Vagina (tissue), 2 donors: ENCODE measurements around the gene DCDC2. TPM values are rescaled to one million over a fixed set of nuclear protein-coding genes. Genes with fewer than 3 reads are reported as not detected.
"Not testable (repeated sequence)": the region's sequence is repeated elsewhere in the genome, so short reads cannot be mapped to it uniquely, and the experiment has no call there.

Experiments used
- DNase-seq, 2 donors: peaks; one replicate each; pipeline ENCODE4 v3.0.0-alpha.2; 2017; ENCODE audit errors: extremely low spot score in 2 of 2
- H3K27ac ChIP-seq: fragments of 200-600 bp; sonication (generic); one replicate; pipeline ENCODE4 v1.5.1; 2019
- H3K27me3 ChIP-seq: fragments of 200-600 bp; sonication (generic); one replicate; pipeline ENCODE4 v1.5.1; 2019
- H3K36me3 ChIP-seq, 2 donors: fragments of 200-600 bp; sonication (generic); one replicate each; pipeline ENCODE4 v1.5.1; 2017 to 2019
- H3K4me1 ChIP-seq: fragments of 200-600 bp; sonication (generic); one replicate; pipeline ENCODE4 v1.5.1; 2019
- H3K4me3 ChIP-seq, 2 donors: fragments of 200-600 bp; sonication (generic); 1 replicate in 1 of 2; 2 replicates in 1 of 2; pipeline ENCODE4 v1.5.1; 2016 to 2019
- H3K9me3 ChIP-seq: fragments of 200-600 bp; sonication (generic); one replicate; pipeline ENCODE4 v1.5.1; 2019
- POLR2A ChIP-seq, 2 donors: fragments of 450-650 bp; IDR thresholded peaks; one replicate each; pipeline ENCODE4 v1.6.1; 2017; ENCODE audit warnings: antibody characterized with exemption in 2 of 2, mild to moderate bottlenecking in 2 of 2, moderate library complexity in 2 of 2
- POLR2AphosphoS5 ChIP-seq, 2 donors: sonication (generic); formaldehyde crosslinking; IDR thresholded peaks; one replicate each; pipeline ENCODE4 v1.9.0; 2017; ENCODE audit warnings: antibody characterized with exemption in 2 of 2, mild to moderate bottlenecking in 2 of 2, low read depth in 1 of 2; ENCODE audit not compliant: insufficient read depth in 1 of 2
- intact Hi-C: fragments of 100-400 bp; cut with DNase I; formaldehyde crosslinking; loops from one replicate; pipeline ENCODE4 v1.15.1; 2023
- total RNA-seq: library from RNA; depleted of rRNA; stranded (reverse); fragments of >200 nt; gene quantifications from one replicate; pipeline ENCODE4 v1.2.3, GENCODE V29; 2016
- TF ChIP-seq, protein P1 (sequence below), 3 experiments: fragments of 450-650 bp in 2 of 3; fragments of 200-600 bp in 1 of 3; sonication (generic) in 1 of 3; IDR thresholded peaks; one replicate each; pipeline ENCODE4 v1.5.1; 2017 to 2019; ENCODE audit warnings: antibody characterized with exemption in 3 of 3, mild to moderate bottlenecking in 2 of 3, moderate library complexity in 2 of 3

The DCDC2 gene
- total RNA-seq, 1 donor from 2014 or later = not detected

DNA sequence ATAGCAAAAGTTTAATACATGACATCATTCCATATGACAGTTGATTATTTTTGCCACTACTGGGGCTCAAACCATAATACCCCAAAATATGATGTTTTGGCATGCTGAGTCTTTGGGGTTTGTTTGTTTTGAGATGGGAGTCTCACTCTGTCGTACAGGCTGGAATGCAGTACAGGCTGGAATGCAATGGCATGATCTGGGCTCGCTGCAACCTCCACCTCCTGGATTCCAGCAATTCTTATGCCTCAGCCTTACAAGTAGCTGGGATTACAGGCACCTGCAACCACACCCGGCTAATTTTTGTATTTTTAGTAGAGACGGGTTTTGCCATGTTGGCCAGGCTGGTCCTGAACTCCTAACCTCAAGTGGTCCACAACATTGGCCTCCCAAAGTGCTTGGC is 43.6 kb upstream of the DCDC2 start:
- intact Hi-C loops = no loop called here

GRCh38 chr6:24400045-24401039 is 42.5 kb upstream of the DCDC2 start:
- H3K27ac ChIP-seq, DNase-seq, intact Hi-C loops, H3K9me3 ChIP-seq, H3K36me3 ChIP-seq, H3K4me3 ChIP-seq, H3K27me3 ChIP-seq: not testable (repeated sequence)
- peaks cover 14% of the 10 kb centered on the region for H3K4me1 ChIP-seq

More for the DNA sequence above, 43.6 kb upstream of the DCDC2 start:
- no peak for DNase-seq
- no peaks in the 10 kb centered on the region for H3K9me3 ChIP-seq
- TF ChIP-seq POLR2A (IDR thresholded peaks at IDR 0.05) (no peak), POLR2AphosphoS5 (IDR thresholded peaks at IDR 0.05; ENCODE audit: insufficient read depth in 1 of 2, low read depth in 1 of 2) (no peak)
- TF ChIP-seq, protein P1, sequence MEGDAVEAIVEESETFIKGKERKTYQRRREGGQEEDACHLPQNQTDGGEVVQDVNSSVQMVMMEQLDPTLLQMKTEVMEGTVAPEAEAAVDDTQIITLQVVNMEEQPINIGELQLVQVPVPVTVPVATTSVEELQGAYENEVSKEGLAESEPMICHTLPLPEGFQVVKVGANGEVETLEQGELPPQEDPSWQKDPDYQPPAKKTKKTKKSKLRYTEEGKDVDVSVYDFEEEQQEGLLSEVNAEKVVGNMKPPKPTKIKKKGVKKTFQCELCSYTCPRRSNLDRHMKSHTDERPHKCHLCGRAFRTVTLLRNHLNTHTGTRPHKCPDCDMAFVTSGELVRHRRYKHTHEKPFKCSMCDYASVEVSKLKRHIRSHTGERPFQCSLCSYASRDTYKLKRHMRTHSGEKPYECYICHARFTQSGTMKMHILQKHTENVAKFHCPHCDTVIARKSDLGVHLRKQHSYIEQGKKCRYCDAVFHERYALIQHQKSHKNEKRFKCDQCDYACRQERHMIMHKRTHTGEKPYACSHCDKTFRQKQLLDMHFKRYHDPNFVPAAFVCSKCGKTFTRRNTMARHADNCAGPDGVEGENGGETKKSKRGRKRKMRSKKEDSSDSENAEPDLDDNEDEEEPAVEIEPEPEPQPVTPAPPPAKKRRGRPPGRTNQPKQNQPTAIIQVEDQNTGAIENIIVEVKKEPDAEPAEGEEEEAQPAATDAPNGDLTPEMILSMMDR (IDR thresholded peaks at IDR 0.05) = no peak
- H3K27ac ChIP-seq = no peak overlapping the region
- H3K4me3 ChIP-seq = no peak overlapping the region
- no peaks in the 10 kb centered on the region for H3K27me3 ChIP-seq
- H3K4me1 ChIP-seq = peaks cover 14% of the 10 kb centered on the region
- peaks cover 0 to 16% of the 10 kb centered on the region in 2 donors for H3K36me3 ChIP-seq

DNA sequence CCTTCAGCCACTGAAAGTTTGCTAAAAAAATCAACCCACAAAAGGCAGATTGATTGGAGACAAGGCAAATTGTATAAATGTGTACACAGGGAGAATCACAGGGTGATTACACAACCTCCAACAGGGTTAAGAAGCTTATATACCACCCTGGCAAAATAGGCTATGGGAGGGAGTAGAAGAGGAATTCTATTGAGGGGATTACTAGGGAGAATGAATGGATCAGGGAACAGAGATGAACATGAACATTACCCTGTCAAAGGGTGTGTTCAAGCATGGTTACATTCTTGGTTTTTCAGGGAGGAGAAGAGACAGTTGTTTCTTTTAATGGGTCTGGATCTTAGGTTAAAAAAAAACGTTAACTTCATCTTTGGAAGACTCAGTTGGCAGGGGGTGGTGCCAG is 39.8 kb upstream of the DCDC2 start:
- DNase-seq = no peak
- Histone ChIP-seq H3K4me3 (no peak overlapping the region), H3K4me1 (no peaks in the 10 kb centered on the region), H3K36me3 (no peaks in the 10 kb centered on the region), H3K27ac (no peak overlapping the region), H3K27me3 (no peaks in the 10 kb centered on the region), H3K9me3 (no peaks in the 10 kb centered on the region)
- no peak for TF ChIP-seq POLR2AphosphoS5 (IDR thresholded peaks at IDR 0.05; ENCODE audit: insufficient read depth in 1 of 2, low read depth in 1 of 2)
- TF ChIP-seq, protein P1 (IDR thresholded peaks at IDR 0.05) = no peak
- TF ChIP-seq POLR2A (IDR thresholded peaks at IDR 0.05) = no peak
- intact Hi-C loops = no loop called here

- intact Hi-C loops = no loop called here
- no peak for DNase-seq
- no peak overlapping the region for H3K27ac ChIP-seq
- H3K4me1 ChIP-seq = no peaks in the 10 kb centered on the region
- H3K9me3 ChIP-seq = no peaks in the 10 kb centered on the region
- H3K36me3 ChIP-seq = no peaks in the 10 kb centered on the region
- no peaks in the 10 kb centered on the region for H3K27me3 ChIP-seq
- H3K4me3 ChIP-seq = no peak overlapping the region
- no peak for TF ChIP-seq POLR2A (IDR thresholded peaks at IDR 0.05)
- TF ChIP-seq POLR2AphosphoS5 (IDR thresholded peaks at IDR 0.05; ENCODE audit: insufficient read depth in 1 of 2, low read depth in 1 of 2) = no peak
- TF ChIP-seq, protein P1 (IDR thresholded peaks at IDR 0.05) = no peak
These were observed 39.0 kb upstream of the DCDC2 start for GRCh38 chr6:24396824-24397223.

DNA sequence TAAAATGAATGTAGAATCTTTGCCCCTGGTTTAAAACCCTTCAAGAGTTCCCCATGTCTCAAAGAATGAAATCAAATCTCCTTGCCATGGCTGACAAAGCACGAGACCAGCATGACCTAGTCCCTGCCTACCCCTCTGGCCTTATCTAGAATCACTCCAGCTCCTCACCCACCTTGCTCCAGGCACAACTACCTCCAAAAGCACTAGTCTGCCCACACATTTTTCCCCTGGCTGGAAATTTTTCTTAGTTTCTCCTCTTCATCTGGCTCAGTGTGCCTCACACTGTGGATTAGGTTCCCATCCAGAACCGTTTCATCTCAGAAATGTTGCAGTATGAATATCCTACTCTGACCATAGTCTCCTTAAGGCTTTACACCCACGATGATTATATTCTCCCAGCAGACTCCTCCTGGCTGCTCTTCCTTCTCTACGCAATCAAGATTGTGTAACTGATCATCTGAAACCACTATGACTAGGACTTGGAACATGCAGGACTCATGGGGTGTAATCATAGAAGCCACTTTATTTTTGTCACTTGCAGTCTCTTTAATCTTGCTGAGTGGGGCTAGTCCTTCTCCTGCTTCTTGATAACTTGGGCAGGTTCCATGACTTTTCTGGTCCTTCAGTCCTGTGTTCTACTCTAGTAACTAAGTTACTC is 37.0 kb upstream of the DCDC2 start:
- Histone ChIP-seq H3K27me3 (no peaks in the 10 kb centered on the region), H3K4me3 (no peak overlapping the region), H3K9me3 (no peaks in the 10 kb centered on the region), H3K27ac (no peak overlapping the region), H3K4me1 (no peaks in the 10 kb centered on the region), H3K36me3 (no peaks in the 10 kb centered on the region)
- intact Hi-C loops = no loop called here
- no peak for DNase-seq
- TF ChIP-seq, protein P1 (IDR thresholded peaks at IDR 0.05) = no peak
- no peak for TF ChIP-seq POLR2AphosphoS5 (IDR thresholded peaks at IDR 0.05; ENCODE audit: insufficient read depth in 1 of 2, low read depth in 1 of 2)
- no peak for TF ChIP-seq POLR2A (IDR thresholded peaks at IDR 0.05)
